Frontal cortex (tissue), 4 donors: ENCODE results near the gene TANK. TPM values are rescaled to one million over a fixed set of nuclear protein-coding genes. Genes with fewer than 3 reads are reported as not detected.

Experiments
- DNase-seq, 2 donors: peaks; one replicate each; pipeline ENCODE4 v3.0.0; 2012; ENCODE audit warnings: low spot score in 2 of 2
- FAIRE-seq: peaks from 2 replicates; lab custom pipeline; 2012; peaks lifted over from hg19 to GRCh38; lab: Jason Lieb, UNC
- total RNA-seq: library from RNA; depleted of rRNA; stranded (reverse); fragments of >200 nt; gene quantifications from one replicate; pipeline ENCODE4 v1.2.3, GENCODE V29; 2014
- donor health status: control.
- donor health status: control.
- donor health status: control.

The TANK gene
- 66.9 TPM for total RNA-seq

- no peak for FAIRE-seq
- peak; percentile 63 to 75 for DNase-seq
Observed at GRCh38 chr2:161160226-161161073, at the start of gene TANK. Gene TANK (plus strand): TSS chr2:161160428. CDS start chr2:161179663, 19,235 bp downstream.

- no peak for DNase-seq
- FAIRE-seq = no peak
Observed at GRCh38 chr2:161111531-161111930, 48.7 kb upstream of the TANK start.

GRCh38 chr2:161112908-161113307, 47.3 kb upstream of the TANK start:
- DNase-seq (no peak), FAIRE-seq (no peak)

- FAIRE-seq (no peak), DNase-seq (no peak)
Observed at GRCh38 chr2:161113693-161114575, 46.3 kb upstream of the TANK start.

GRCh38 chr2:161115205-161115604, 45.0 kb upstream of the TANK start:
- FAIRE-seq = no peak
- DNase-seq = no peak

- no peak for DNase-seq
- no peak for FAIRE-seq
Observed at GRCh38 chr2:161115605-161116380, 44.4 kb upstream of the TANK start.

GRCh38 chr2:161116509-161116908, 43.7 kb upstream of the TANK start:
- DNase-seq (no peak), FAIRE-seq (no peak)

- no peak for DNase-seq
- no peak for FAIRE-seq
Observed at GRCh38 chr2:161117506-161117905, 42.7 kb upstream of the TANK start.

- FAIRE-seq (no peak), DNase-seq (no peak)
Observed at GRCh38 chr2:161118722-161119121, 41.5 kb upstream of the TANK start.

GRCh38 chr2:161119483-161119882, 40.7 kb upstream of the TANK start:
- FAIRE-seq = no peak

GRCh38 chr2:161120775-161121174, 39.5 kb upstream of the TANK start:
- DNase-seq (no peak), FAIRE-seq (no peak)

More at GRCh38 chr2:161119483-161119882, 40.7 kb upstream of the TANK start:
- no peak for DNase-seq

- FAIRE-seq (no peak), DNase-seq (no peak)
Observed at GRCh38 chr2:161121622-161122021, 38.6 kb upstream of the TANK start.

GRCh38 chr2:161122772-161123530, 37.3 kb upstream of the TANK start:
- FAIRE-seq (no peak), DNase-seq (peak; percentile 8 to 49)

GRCh38 chr2:161123531-161124030, 36.6 kb upstream of the TANK start:
- FAIRE-seq = no peak

GRCh38 chr2:161124201-161124600, 36.0 kb upstream of the TANK start:
- no peak for FAIRE-seq
- no peak for DNase-seq

More at GRCh38 chr2:161123531-161124030, 36.6 kb upstream of the TANK start:
- DNase-seq = no peak

- DNase-seq (no peak), FAIRE-seq (no peak)
Observed at GRCh38 chr2:161128885-161129284, 31.3 kb upstream of the TANK start.

- no peak for FAIRE-seq
- no peak for DNase-seq
Observed at GRCh38 chr2:161130354-161130753, 29.9 kb upstream of the TANK start.

- DNase-seq (no peak), FAIRE-seq (no peak)
Observed at GRCh38 chr2:161131074-161131680, 29.1 kb upstream of the TANK start.

- DNase-seq = no peak
- no peak for FAIRE-seq
Observed at GRCh38 chr2:161131804-161132203, 28.4 kb upstream of the TANK start.
